ENCODE results near the gene EIF4E2.

The EIF4E2 gene

GRCh38 chr2:232587512-232587911 lies 37.0 kb downstream of the EIF4E2 start:
- Histone ChIP-seq H3K79me2 (ENCODE audit: insufficient read depth, low read length) (no peaks in the 10 kb centered on the region), H3K36me3 (ENCODE audit: low read length) (no peaks in the 10 kb centered on the region), H3K4me3 (ENCODE audit: insufficient read depth, low read length, poor library complexity, severe bottlenecking) (no peak overlapping the region), H3K27ac (ENCODE audit: low read depth, low read length) (no peak overlapping the region), H3F3A (ENCODE audit: insufficient read depth) (no peaks in the 10 kb centered on the region), H2AFZ (ENCODE audit: low read depth, low read length, severe bottlenecking) (no peak overlapping the region), H3K4me2 (ENCODE audit: low read depth, low read length, poor library complexity, severe bottlenecking) (no peak overlapping the region), H4K20me1 (ENCODE audit: low read depth, low read length) (no peaks in the 10 kb centered on the region), H3K9ac (ENCODE audit: low read length) (no peak overlapping the region), H3K9me2 (replicated peaks; ENCODE audit: insufficient read depth, low read length) (no peaks in the 10 kb centered on the region), H3K9me3 (ENCODE audit: insufficient read depth, low read length) (no peaks in the 10 kb centered on the region), H3K27me3 (ENCODE audit: low read length) (no peaks in the 10 kb centered on the region)
- no peak for TF ChIP-seq EZH2phosphoT487 (conservative IDR thresholded peaks at IDR 0.05; ENCODE audit: low read length)
- TF ChIP-seq, protein P1, sequence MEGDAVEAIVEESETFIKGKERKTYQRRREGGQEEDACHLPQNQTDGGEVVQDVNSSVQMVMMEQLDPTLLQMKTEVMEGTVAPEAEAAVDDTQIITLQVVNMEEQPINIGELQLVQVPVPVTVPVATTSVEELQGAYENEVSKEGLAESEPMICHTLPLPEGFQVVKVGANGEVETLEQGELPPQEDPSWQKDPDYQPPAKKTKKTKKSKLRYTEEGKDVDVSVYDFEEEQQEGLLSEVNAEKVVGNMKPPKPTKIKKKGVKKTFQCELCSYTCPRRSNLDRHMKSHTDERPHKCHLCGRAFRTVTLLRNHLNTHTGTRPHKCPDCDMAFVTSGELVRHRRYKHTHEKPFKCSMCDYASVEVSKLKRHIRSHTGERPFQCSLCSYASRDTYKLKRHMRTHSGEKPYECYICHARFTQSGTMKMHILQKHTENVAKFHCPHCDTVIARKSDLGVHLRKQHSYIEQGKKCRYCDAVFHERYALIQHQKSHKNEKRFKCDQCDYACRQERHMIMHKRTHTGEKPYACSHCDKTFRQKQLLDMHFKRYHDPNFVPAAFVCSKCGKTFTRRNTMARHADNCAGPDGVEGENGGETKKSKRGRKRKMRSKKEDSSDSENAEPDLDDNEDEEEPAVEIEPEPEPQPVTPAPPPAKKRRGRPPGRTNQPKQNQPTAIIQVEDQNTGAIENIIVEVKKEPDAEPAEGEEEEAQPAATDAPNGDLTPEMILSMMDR (IDR thresholded peaks at IDR 0.05; ENCODE audit: insufficient read depth, low read length, poor library complexity, severe bottlenecking) = no peak

DNA sequence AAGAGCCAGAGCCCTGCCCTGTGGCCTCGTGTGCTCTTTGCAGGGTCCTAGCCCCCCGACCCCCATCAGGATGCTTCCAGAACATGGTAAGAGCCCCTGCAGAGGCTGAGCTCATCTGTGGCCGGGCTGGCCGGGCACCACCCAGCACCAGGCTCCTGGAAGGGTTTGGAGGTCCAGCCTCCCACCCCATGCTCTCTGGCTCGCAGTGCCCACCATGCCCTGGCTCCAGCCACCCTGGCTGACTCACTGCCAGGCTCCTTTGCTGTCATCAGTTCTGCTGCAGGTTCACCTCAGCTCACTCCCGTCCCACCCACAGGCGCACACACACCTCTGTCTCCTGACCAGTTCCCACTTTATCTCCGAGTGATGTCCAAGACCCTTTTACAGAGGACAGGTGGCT lies 37.5 kb downstream of the EIF4E2 start:
- Histone ChIP-seq H3K79me2 (ENCODE audit: insufficient read depth, low read length) (no peaks in the 10 kb centered on the region), H3K27ac (ENCODE audit: low read depth, low read length) (no peak overlapping the region), H3F3A (ENCODE audit: insufficient read depth) (no peaks in the 10 kb centered on the region), H3K36me3 (ENCODE audit: low read length) (no peaks in the 10 kb centered on the region), H3K4me2 (ENCODE audit: low read depth, low read length, poor library complexity, severe bottlenecking) (no peak overlapping the region), H2AFZ (ENCODE audit: low read depth, low read length, severe bottlenecking) (no peak overlapping the region), H3K4me3 (ENCODE audit: insufficient read depth, low read length, poor library complexity, severe bottlenecking) (no peak overlapping the region), H3K9me2 (replicated peaks; ENCODE audit: insufficient read depth, low read length) (no peaks in the 10 kb centered on the region), H3K27me3 (ENCODE audit: low read length) (no peaks in the 10 kb centered on the region), H3K9ac (ENCODE audit: low read length) (no peak overlapping the region), H4K20me1 (ENCODE audit: low read depth, low read length) (no peaks in the 10 kb centered on the region), H3K9me3 (ENCODE audit: insufficient read depth, low read length) (no peaks in the 10 kb centered on the region)
- TF ChIP-seq EZH2phosphoT487 (conservative IDR thresholded peaks at IDR 0.05; ENCODE audit: low read length) = no peak
- TF ChIP-seq, protein P1 (IDR thresholded peaks at IDR 0.05; ENCODE audit: insufficient read depth, low read length, poor library complexity, severe bottlenecking) = no peak

DNA sequence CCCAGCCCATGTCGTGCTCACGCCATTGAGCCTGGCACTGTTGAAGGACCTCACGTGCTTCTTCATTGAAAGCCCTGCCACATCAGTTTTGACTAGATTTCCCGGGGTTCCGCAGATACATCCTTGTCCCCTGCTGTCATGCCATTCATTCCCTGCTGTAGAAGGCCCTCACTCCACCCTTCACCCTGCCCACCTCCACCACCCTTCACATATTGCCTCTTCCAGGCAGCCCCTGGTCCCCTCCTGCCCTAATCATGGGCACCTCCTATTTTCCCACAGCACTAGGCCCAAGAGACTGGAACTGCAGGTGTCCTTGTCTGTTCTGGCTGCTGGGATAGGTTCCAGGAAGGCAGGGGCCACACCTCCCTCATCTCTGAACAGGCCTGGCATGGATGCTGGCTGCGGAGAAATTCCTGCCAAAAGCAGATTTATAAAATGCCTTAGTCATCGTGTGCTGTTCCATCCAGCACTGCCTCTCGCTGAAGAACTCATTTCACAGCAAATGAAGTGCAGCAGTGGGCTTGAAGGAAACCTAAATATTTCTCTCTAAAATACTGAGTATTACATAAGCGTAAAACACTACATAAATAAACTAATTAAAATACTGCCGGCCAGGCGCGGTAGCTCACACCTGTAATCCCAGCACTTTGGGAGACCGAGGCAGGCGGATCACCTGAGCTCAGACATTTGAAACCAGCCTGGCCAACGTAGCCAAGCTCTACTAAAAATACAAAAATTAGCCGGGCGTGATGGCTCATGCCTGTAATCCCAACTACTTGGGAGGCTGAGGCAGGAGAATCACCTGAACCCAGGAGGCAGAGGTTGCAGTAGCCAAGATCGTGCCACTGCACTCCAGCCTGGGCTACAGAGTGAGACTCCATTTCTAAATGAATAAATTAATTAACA lies 38.4 kb downstream of the EIF4E2 start:
- Histone ChIP-seq H3K36me3 (ENCODE audit: low read length) (no peaks in the 10 kb centered on the region), H3K27ac (ENCODE audit: low read depth, low read length) (no peak overlapping the region), H2AFZ (ENCODE audit: low read depth, low read length, severe bottlenecking) (no peak overlapping the region), H3K4me3 (ENCODE audit: insufficient read depth, low read length, poor library complexity, severe bottlenecking) (no peak overlapping the region), H3K9me3 (ENCODE audit: insufficient read depth, low read length) (no peaks in the 10 kb centered on the region), H3F3A (ENCODE audit: insufficient read depth) (no peaks in the 10 kb centered on the region), H3K9me2 (replicated peaks; ENCODE audit: insufficient read depth, low read length) (no peaks in the 10 kb centered on the region), H3K9ac (ENCODE audit: low read length) (no peak overlapping the region), H3K27me3 (ENCODE audit: low read length) (no peaks in the 10 kb centered on the region), H4K20me1 (ENCODE audit: low read depth, low read length) (no peaks in the 10 kb centered on the region), H3K79me2 (ENCODE audit: insufficient read depth, low read length) (no peaks in the 10 kb centered on the region), H3K4me2 (ENCODE audit: low read depth, low read length, poor library complexity, severe bottlenecking) (no peak overlapping the region)
- TF ChIP-seq EZH2phosphoT487 (conservative IDR thresholded peaks at IDR 0.05; ENCODE audit: low read length) = no peak
- TF ChIP-seq, protein P1 (IDR thresholded peaks at IDR 0.05; ENCODE audit: insufficient read depth, low read length, poor library complexity, severe bottlenecking) = no peak

All from SU-DHL-6 (cell line).